HEK293 (cell line): Measurements from ENCODE around the gene P2RX1.
A peak's percentile ranks its signal among the peaks of the same experiment; 100 is the strongest.

ENCODE experiments used
- CTCF ChIP-seq: fragments of 450-650 bp; formaldehyde crosslinking; IDR thresholded peaks from 2 replicates; pipeline ENCODE4 v1.5.1; 2016; ENCODE audit warnings: missing biosample characterization, missing genetic modification characterization
- KLF17 ChIP-seq: fragments of 450-650 bp; formaldehyde crosslinking; IDR thresholded peaks from 2 replicates; pipeline ENCODE4 v1.5.1; 2016; ENCODE audit warnings: missing biosample characterization, missing genetic modification characterization
- OSR2 ChIP-seq: fragments of 450-650 bp; formaldehyde crosslinking; IDR thresholded peaks from 2 replicates; pipeline ENCODE4 v1.5.1; 2016; ENCODE audit warnings: missing biosample characterization, missing genetic modification characterization
- REST ChIP-seq: fragments of 450-650 bp; formaldehyde crosslinking; IDR thresholded peaks from 2 replicates; pipeline ENCODE4 v1.5.1; 2016; ENCODE audit warnings: missing biosample characterization, missing genetic modification characterization
- ZNF112 ChIP-seq: fragments of 450-650 bp; formaldehyde crosslinking; IDR thresholded peaks from 2 replicates; pipeline ENCODE4 v1.5.0; 2017; ENCODE audit warnings: missing biosample characterization, missing genetic modification characterization
- ZNF223 ChIP-seq: fragments of 450-650 bp; formaldehyde crosslinking; IDR thresholded peaks from 2 replicates; pipeline ENCODE4 v1.5.1; 2016; ENCODE audit warnings: missing biosample characterization, missing genetic modification characterization
- ZNF239 ChIP-seq: fragments of 450-650 bp; formaldehyde crosslinking; IDR thresholded peaks from 2 replicates; pipeline ENCODE4 v1.5.1; 2016; ENCODE audit warnings: missing biosample characterization, missing genetic modification characterization
- ZNF24 ChIP-seq: fragments of 450-650 bp; formaldehyde crosslinking; IDR thresholded peaks from 2 replicates; pipeline ENCODE4 v1.5.1; 2016; ENCODE audit warnings: missing biosample characterization, missing genetic modification characterization
- ZNF398 ChIP-seq: fragments of 450-650 bp; formaldehyde crosslinking; IDR thresholded peaks from 2 replicates; pipeline ENCODE4 v1.5.1; 2017; ENCODE audit warnings: missing biosample characterization, missing genetic modification characterization
- ZNF548 ChIP-seq: fragments of 450-650 bp; formaldehyde crosslinking; IDR thresholded peaks from 2 replicates; pipeline ENCODE4 v1.5.1; 2016; ENCODE audit warnings: missing biosample characterization, missing genetic modification characterization
- ZNF639 ChIP-seq: fragments of 450-650 bp; formaldehyde crosslinking; IDR thresholded peaks from 2 replicates; pipeline ENCODE4 v1.5.1; 2016; ENCODE audit warnings: missing biosample characterization, missing genetic modification characterization
- ZNF776 ChIP-seq: fragments of 450-650 bp; formaldehyde crosslinking; IDR thresholded peaks from 2 replicates; pipeline ENCODE4 v1.5.0; 2017; ENCODE audit warnings: missing biosample characterization, missing genetic modification characterization, borderline replicate concordance
- ZNF830 ChIP-seq: fragments of 450-650 bp; IDR thresholded peaks from 2 replicates; pipeline ENCODE4 v1.5.0; 2018; ENCODE audit warnings: missing biosample characterization, missing genetic modification characterization, low read depth, mild to moderate bottlenecking, moderate library complexity
- ZSCAN30 ChIP-seq: fragments of 450-650 bp; IDR thresholded peaks from 2 replicates; pipeline ENCODE4 v1.5.1; 2018; ENCODE audit warnings: missing biosample characterization, mild to moderate bottlenecking, missing genetic modification characterization, moderate library complexity

- no peak for TF ChIP-seq CTCF (tag by site-specific recombination)
- peak; percentile 81 for TF ChIP-seq KLF17 (tag by site-specific recombination)
- TF ChIP-seq ZNF776 (tag by site-specific recombination), result no peak
- no peak for TF ChIP-seq REST
- TF ChIP-seq ZNF830 (tag by site-specific recombination), result no peak
- no peak for TF ChIP-seq ZNF239 (tag by site-specific recombination)
- no peak for TF ChIP-seq ZSCAN30 (tag by site-specific recombination)
- TF ChIP-seq OSR2 (tag by site-specific recombination), result no peak
- no peak for TF ChIP-seq ZNF223 (tag by site-specific recombination)
- peak; percentile 25; the same call in 1 of the 2 replicates for TF ChIP-seq ZNF639 (tag by site-specific recombination)
- no peak for TF ChIP-seq ZNF548 (tag by site-specific recombination)
- TF ChIP-seq ZNF24 (tag by site-specific recombination), result no peak
- TF ChIP-seq ZNF398, result peak; percentile 84
- no peak for TF ChIP-seq ZNF112 (tag by site-specific recombination)
These were observed 43.1 kb upstream of the P2RX1 start for GRCh38 chr17:3959295-3959899.
